Bronchus fibroblast of lung (primary cell): Measurements from ENCODE around the gene CNNM1. TPM values are rescaled to one million over a fixed set of nuclear protein-coding genes. Genes with fewer than 3 reads are reported as not detected.

ENCODE experiments used
- total RNA-seq: library from RNA; depleted of rRNA; stranded (reverse); fragments of >200 nt; gene quantifications from 2 replicates; pipeline ENCODE4 v1.2.3, GENCODE V29; 2015

CNNM1 gene
- total RNA-seq = under 0.01 TPM in 2 replicates

GRCh38 chr10:99329304-99329553 lies at the start of gene CNNM1:
CNNM1 (plus strand) TSS chr10:99329356; CDS start chr10:99329388, 32 bp downstream.

DNA sequence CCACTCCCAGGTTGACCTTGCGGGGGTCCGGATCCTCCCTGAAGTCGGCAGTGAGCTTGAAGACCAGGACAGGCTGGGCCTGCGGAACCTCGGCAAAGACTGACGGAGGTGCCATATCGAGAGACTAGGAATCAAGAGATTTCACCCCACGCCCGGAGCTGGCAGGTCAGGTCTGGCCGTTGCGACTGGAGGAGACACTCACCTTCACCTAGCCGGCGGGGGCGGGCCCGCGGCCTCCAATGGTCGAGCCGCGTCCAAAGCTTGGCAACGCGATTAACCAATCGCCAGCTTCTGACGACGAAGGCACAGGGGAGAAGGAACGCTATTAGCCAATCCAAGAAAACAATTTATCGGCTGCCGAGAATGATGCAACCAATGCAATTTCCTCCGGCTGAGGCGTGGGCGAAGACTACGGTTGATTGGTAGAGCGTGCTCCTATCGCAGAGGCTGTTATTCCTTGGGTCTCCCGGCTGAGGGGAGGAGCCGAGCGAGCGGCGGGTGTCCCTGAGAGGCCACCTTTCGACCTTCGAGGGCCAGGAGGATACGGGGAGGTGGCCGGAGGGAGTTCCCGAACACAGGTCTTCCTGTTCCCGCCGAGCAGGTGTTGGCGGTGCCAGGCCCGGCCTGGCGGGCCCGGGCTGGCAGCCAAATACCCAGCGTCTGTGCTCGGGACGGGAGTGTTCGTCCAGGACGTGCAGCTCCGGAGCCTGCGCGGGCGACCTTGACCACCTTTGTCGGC lies 101.5 kb downstream of the CNNM1 start, which contains the start of gene GOT1:
Gene GOT1, minus strand, starts transcription at position 174 of the 739 bp plus-strand sequence. Its CDS starts 59 bp downstream, at position 115.

Other genes starting within 250 kb of the CNNM1 start
- under 0.01 TPM in 1 of 2 replicates, not detected in the other for gene HPSE2, start 93.5 kb upstream of the CNNM1 start, total RNA-seq
- 50.5 and 51.8 TPM in 2 replicates for gene GOT1, start 101.3 kb downstream of the CNNM1 start, total RNA-seq
- not detected in 2 replicates for gene NKX2-3, start 203.6 kb downstream of the CNNM1 start, total RNA-seq